MCF 10A (cell line): ENCODE measurements around the gene PCARE. TPM values are rescaled to one million over a fixed set of nuclear protein-coding genes. Genes with fewer than 3 reads are reported as not detected.

Experiments used
- BruUV-seq: library from RNA; stranded (reverse); fragments of 400-500 nt; replicated peaks from 2 replicates; lab custom pipeline; 2021; lab: Mats Ljungman, UMichigan
- CTCF ChIA-PET: fragments of 300-600 bp; sonication (Branson Sonifier 250); formaldehyde crosslinking; extraction: SDS; loops from one replicate; lab custom pipeline; 2021; ENCODE audit warnings: antibody characterized with exemption, inconsistent platforms; lab: Yijun Ruan, JAX
- POLR2A ChIA-PET: fragments of 300-600, 350-650 bp; sonication (Branson Sonifier 250); formaldehyde crosslinking; extraction: SDS; loops from one replicate; lab custom pipeline; 2020; ENCODE audit warnings: antibody characterized with exemption, inconsistent platforms; lab: Yijun Ruan, JAX
- DNase-seq: peaks from one replicate; pipeline ENCODE4 v3.0.0-alpha.2; 2018; ENCODE audit not compliant: unreplicated experiment
- H3K27ac Mint-ChIP-seq: one replicate; pipeline ENCODE4 v1.8.0; 2022; ENCODE audit warnings: mild to moderate bottlenecking, low read depth, mixed read lengths; ENCODE audit not compliant: unreplicated experiment
- H3K27me3 Mint-ChIP-seq: one replicate; pipeline ENCODE4 v1.8.0; 2022; ENCODE audit warnings: mixed read lengths; ENCODE audit not compliant: insufficient read depth, unreplicated experiment
- H3K36me3 Mint-ChIP-seq: one replicate; pipeline ENCODE4 v1.8.0; 2022; ENCODE audit warnings: mild to moderate bottlenecking, moderate library complexity, mixed read lengths; ENCODE audit not compliant: insufficient read depth, unreplicated experiment
- H3K4me1 Mint-ChIP-seq: one replicate; pipeline ENCODE4 v1.8.0; 2022; ENCODE audit warnings: mixed read lengths; ENCODE audit not compliant: insufficient read depth, unreplicated experiment
- H3K4me3 Mint-ChIP-seq: one replicate; pipeline ENCODE4 v1.8.0; 2022; ENCODE audit warnings: mild to moderate bottlenecking, moderate library complexity, mixed read lengths; ENCODE audit not compliant: unreplicated experiment
- H3K9me3 Mint-ChIP-seq: one replicate; pipeline ENCODE4 v1.8.0; 2022; ENCODE audit warnings: mixed read lengths; ENCODE audit not compliant: unreplicated experiment
- intact Hi-C: fragments of 100-400 bp; cut with micrococcal nuclease; formaldehyde crosslinking; loops from 2 replicates; pipeline ENCODE4 v1.14.1; 2022
- total RNA-seq: library from RNA; stranded (reverse); gene quantifications from 2 replicates; pipeline ENCODE4 v1.2.3, GENCODE V29; 2022
- TF ChIP-seq, protein P1 (sequence below): fragments of 200-600 bp; IDR thresholded peaks from one replicate; pipeline ENCODE4 v1.8.0; 2022; ENCODE audit warnings: antibody characterized with exemption, mild to moderate bottlenecking; ENCODE audit not compliant: unreplicated experiment

The PCARE gene
- total RNA-seq, 1 experiment from 2014 or later, result not detected

GRCh38 chr2:29106980-29107388 is 32.7 kb upstream of the PCARE start:
- H3K36me3 Mint-ChIP-seq, result no peaks in the 10 kb centered on the region
- H3K4me1 Mint-ChIP-seq, result peaks cover 26% of the 10 kb centered on the region
- H3K4me3 Mint-ChIP-seq, result no peak overlapping the region
- no peaks in the 10 kb centered on the region for H3K9me3 Mint-ChIP-seq
- TF ChIP-seq, protein P1, sequence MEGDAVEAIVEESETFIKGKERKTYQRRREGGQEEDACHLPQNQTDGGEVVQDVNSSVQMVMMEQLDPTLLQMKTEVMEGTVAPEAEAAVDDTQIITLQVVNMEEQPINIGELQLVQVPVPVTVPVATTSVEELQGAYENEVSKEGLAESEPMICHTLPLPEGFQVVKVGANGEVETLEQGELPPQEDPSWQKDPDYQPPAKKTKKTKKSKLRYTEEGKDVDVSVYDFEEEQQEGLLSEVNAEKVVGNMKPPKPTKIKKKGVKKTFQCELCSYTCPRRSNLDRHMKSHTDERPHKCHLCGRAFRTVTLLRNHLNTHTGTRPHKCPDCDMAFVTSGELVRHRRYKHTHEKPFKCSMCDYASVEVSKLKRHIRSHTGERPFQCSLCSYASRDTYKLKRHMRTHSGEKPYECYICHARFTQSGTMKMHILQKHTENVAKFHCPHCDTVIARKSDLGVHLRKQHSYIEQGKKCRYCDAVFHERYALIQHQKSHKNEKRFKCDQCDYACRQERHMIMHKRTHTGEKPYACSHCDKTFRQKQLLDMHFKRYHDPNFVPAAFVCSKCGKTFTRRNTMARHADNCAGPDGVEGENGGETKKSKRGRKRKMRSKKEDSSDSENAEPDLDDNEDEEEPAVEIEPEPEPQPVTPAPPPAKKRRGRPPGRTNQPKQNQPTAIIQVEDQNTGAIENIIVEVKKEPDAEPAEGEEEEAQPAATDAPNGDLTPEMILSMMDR, result no peak
- peak; percentile 25 for DNase-seq
- POLR2A ChIA-PET, result interaction anchor here (0.8 to 6.7 kb wide), 9 partner anchors 10 to 44 kb away, joined by 3 to 70 read pairs (median 5); partner anchors contain the start of gene CLIP4
- H3K27me3 Mint-ChIP-seq, result no peaks in the 10 kb centered on the region
- intact Hi-C loops, result no loop called here
- no peak overlapping the region for H3K27ac Mint-ChIP-seq
- CTCF ChIA-PET, result interaction anchor here (2.3 kb wide), 1 partner anchor 40 kb away, joined by 8 read pairs; no protein-coding TSS in a partner anchor
- no TSS peak for BruUV-seq

GRCh38 chr2:29106256-29106655 is 31.9 kb upstream of the PCARE start:
- CTCF ChIA-PET, result interaction anchor here (0.5 kb wide), 1 partner anchor 736 kb away, joined by 3 read pairs; no protein-coding TSS in a partner anchor
- no peaks in the 10 kb centered on the region for H3K36me3 Mint-ChIP-seq
- H3K27me3 Mint-ChIP-seq, result no peaks in the 10 kb centered on the region
- H3K9me3 Mint-ChIP-seq, result no peaks in the 10 kb centered on the region
- H3K27ac Mint-ChIP-seq, result no peak overlapping the region
- intact Hi-C loops, result no loop called here
- POLR2A ChIA-PET, result interaction anchor here (0.5 to 6.7 kb wide), 9 partner anchors 10 to 235 kb away, joined by 3 to 70 read pairs (median 3); partner anchors contain the start of gene CLIP4
- H3K4me3 Mint-ChIP-seq, result no peak overlapping the region
- TF ChIP-seq, protein P1, result no peak
- peaks cover 23% of the 10 kb centered on the region for H3K4me1 Mint-ChIP-seq
- DNase-seq, result no peak
- BruUV-seq, result no TSS peak

GRCh38 chr2:29105375-29105774 is 31.1 kb upstream of the PCARE start:
- H3K27ac Mint-ChIP-seq, result no peak overlapping the region
- CTCF ChIA-PET, result interaction anchor here (1.3 to 2.5 kb wide), 2 partner anchors 8 to 51 kb away, joined by 4 to 8 read pairs; no protein-coding TSS in a partner anchor

DNA sequence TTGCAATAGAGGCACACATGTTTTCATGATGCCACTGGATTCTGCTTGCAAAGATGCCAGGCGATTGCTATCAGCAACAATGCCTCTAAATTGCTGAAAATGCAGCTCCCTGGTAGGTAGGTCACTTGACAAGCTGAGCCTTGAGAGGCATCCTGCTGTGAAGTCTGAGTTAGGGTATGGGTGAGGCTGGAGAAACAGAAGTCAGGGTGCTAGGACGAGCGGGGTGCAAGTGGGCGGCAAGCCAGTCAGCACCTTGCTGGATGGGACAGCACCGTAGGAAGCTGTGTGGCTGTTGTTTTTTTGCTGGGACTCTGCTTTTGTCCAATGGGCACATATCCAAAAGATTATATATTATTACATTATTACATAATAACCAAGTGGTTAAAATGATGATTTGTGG is 30.4 kb upstream of the PCARE start:
- intact Hi-C loops, result no loop called here
- CTCF ChIA-PET, result interaction anchor here (0.5 to 2.5 kb wide), 5 partner anchors 9 to 214 kb away, joined by 3 to 8 read pairs (median 3); no protein-coding TSS in a partner anchor

More at GRCh38 chr2:29105375-29105774, 31.1 kb upstream of the PCARE start:
- TF ChIP-seq, protein P1, result no peak
- Mint-ChIP-seq H3K27me3 (no peaks in the 10 kb centered on the region), H3K36me3 (no peaks in the 10 kb centered on the region), H3K4me1 (peaks cover 16% of the 10 kb centered on the region), H3K9me3 (no peaks in the 10 kb centered on the region), H3K4me3 (no peak overlapping the region)
- DNase-seq, result no peak
- no TSS peak for BruUV-seq
- POLR2A ChIA-PET, result interaction anchor here (1.1 to 6.7 kb wide), 5 partner anchors 9 to 37 kb away, joined by 3 to 70 read pairs (median 4); partner anchors contain the start of gene CLIP4
- intact Hi-C loops, result no loop called here

More for the DNA sequence above, 30.4 kb upstream of the PCARE start:
- no peak for DNase-seq
- Mint-ChIP-seq H3K4me1 (peaks cover 12% of the 10 kb centered on the region), H3K36me3 (no peaks in the 10 kb centered on the region), H3K4me3 (no peak overlapping the region), H3K9me3 (no peaks in the 10 kb centered on the region), H3K27ac (no peak overlapping the region), H3K27me3 (no peaks in the 10 kb centered on the region)
- no TSS peak for BruUV-seq
- POLR2A ChIA-PET, result interaction anchor here (1.2 to 6.7 kb wide), 3 partner anchors 12 to 37 kb away, joined by 4 to 70 read pairs (median 17); partner anchors contain the start of gene CLIP4
- TF ChIP-seq, protein P1, result no peak
